KMS-11 (cell line): ENCODE results near the gene ZBED1.

Experiments used
- H2AFZ ChIP-seq: fragments of 200-600 bp; sonication (generic); 2 replicates; pipeline ENCODE4 v1.6.1; 2016; ENCODE audit warnings: antibody characterized with exemption, mixed run types, low read depth
- H3K27ac ChIP-seq: fragments of 200-600 bp; sonication (generic); 2 replicates; pipeline ENCODE4 v1.6.1; 2016; ENCODE audit warnings: mild to moderate bottlenecking, mixed run types
- H3K27me3 ChIP-seq: fragments of 200-600 bp; sonication (generic); 2 replicates; pipeline ENCODE4 v1.6.1; 2017; ENCODE audit warnings: mild to moderate bottlenecking, low read depth, mixed run types, moderate library complexity; ENCODE audit not compliant: insufficient read depth
- H3K36me3 ChIP-seq: fragments of 200-600 bp; sonication (generic); 2 replicates; pipeline ENCODE4 v1.6.1; 2017; ENCODE audit warnings: mild to moderate bottlenecking, mixed run types; ENCODE audit not compliant: insufficient read depth
- H3K4me1 ChIP-seq: fragments of 200-600 bp; sonication (generic); 2 replicates; pipeline ENCODE4 v1.6.1; 2016; ENCODE audit warnings: mild to moderate bottlenecking, low read depth, mixed run types; ENCODE audit not compliant: poor library complexity, severe bottlenecking
- H3K4me2 ChIP-seq: fragments of 200-600 bp; sonication (generic); 2 replicates; pipeline ENCODE4 v1.7.0; 2016; ENCODE audit warnings: mild to moderate bottlenecking, mixed run types
- H3K4me3 ChIP-seq: fragments of 200-600 bp; sonication (generic); IDR thresholded peaks from 2 replicates; pipeline ENCODE4 v1.6.1; 2017; ENCODE audit warnings: low read depth, low read length, mixed read lengths; ENCODE audit not compliant: insufficient read depth
- H3K79me2 ChIP-seq: fragments of 200-600 bp; sonication (generic); 2 replicates; pipeline ENCODE4 v1.6.1; 2016; ENCODE audit warnings: low read depth, mixed run types; ENCODE audit not compliant: insufficient read depth
- H3K9ac ChIP-seq: fragments of 200-600 bp; sonication (generic); 2 replicates; pipeline ENCODE4 v1.6.1; 2016; ENCODE audit warnings: mild to moderate bottlenecking, mixed run types
- H4K20me1 ChIP-seq: fragments of 200-600 bp; sonication (generic); 2 replicates; pipeline ENCODE4 v1.6.1; 2016; ENCODE audit warnings: mild to moderate bottlenecking, mixed run types; ENCODE audit not compliant: insufficient read depth
- CTCF ChIP-seq: fragments of 200-600 bp; sonication (generic); conservative IDR thresholded peaks from 2 replicates; pipeline ENCODE4 v1.6.1; 2017; ENCODE audit warnings: low read depth, mild to moderate bottlenecking, antibody characterized with exemption, low read length, moderate library complexity, mixed read lengths

Gene ZBED1

DNA sequence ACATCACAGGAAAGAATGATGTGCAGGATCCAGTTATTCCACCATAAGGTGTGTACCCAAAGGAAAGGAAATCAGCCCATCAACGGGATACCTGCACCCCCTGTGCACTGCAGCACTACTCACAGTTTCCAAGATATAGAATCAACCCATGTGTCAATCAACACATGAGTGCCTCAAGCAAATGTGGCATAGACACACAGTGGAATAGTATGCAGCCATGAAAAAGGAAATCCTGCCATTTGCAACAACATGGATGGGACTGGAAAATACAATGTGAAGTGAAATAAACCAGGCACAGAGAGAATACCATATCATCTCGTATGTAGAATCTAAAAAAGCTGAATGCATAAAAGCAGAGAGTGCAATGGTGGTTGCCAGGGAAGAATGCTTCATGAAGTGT, 53.3 kb downstream of the ZBED1 start:
- Histone ChIP-seq H3K4me1 (no peaks in the 10 kb centered on the region), H3K27me3 (no peaks in the 10 kb centered on the region), H3K4me2 (no peak overlapping the region), H3K9ac (no peak overlapping the region), H4K20me1 (no peaks in the 10 kb centered on the region), H3K4me3 (no peak overlapping the region), H3K79me2 (no peaks in the 10 kb centered on the region), H3K36me3 (no peaks in the 10 kb centered on the region), H3K27ac (no peak overlapping the region), H2AFZ (no peak overlapping the region)
- no peak for TF ChIP-seq CTCF

DNA sequence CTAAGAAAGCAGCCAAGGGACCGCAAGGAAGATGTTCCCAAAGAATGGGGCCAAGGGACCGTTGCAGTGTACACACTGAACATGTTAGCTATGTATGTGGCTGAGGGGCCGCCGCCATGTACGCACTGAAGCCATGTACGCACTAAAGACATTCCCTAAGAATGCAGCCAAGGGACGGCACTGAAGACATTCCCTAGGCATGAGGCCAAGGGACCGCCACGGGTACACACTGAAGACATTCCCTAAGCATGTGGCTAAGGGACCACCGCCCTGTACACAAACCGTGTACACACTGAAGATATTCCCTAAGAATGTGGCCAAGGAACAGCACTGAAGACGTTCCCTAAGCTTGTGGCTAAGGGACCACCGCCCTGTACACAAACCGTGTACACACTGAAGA, 54.0 kb downstream of the ZBED1 start:
- TF ChIP-seq CTCF = no peak
- no peak overlapping the region for H3K4me3 ChIP-seq
- H2AFZ ChIP-seq = no peak overlapping the region
- H3K27me3 ChIP-seq = no peaks in the 10 kb centered on the region
- no peak overlapping the region for H3K27ac ChIP-seq
- H3K9ac ChIP-seq = no peak overlapping the region
- no peaks in the 10 kb centered on the region for H3K36me3 ChIP-seq
- H3K79me2 ChIP-seq = no peaks in the 10 kb centered on the region
- H3K4me2 ChIP-seq = no peak overlapping the region
- no peaks in the 10 kb centered on the region for H3K4me1 ChIP-seq
- no peaks in the 10 kb centered on the region for H4K20me1 ChIP-seq

- no peaks in the 10 kb centered on the region for H3K79me2 ChIP-seq
- no peak overlapping the region for H3K4me2 ChIP-seq
- no peaks in the 10 kb centered on the region for H3K4me1 ChIP-seq
- H3K27ac ChIP-seq = no peak overlapping the region
- no peaks in the 10 kb centered on the region for H4K20me1 ChIP-seq
- no peak overlapping the region for H3K4me3 ChIP-seq
- TF ChIP-seq CTCF = no peak
- H3K27me3 ChIP-seq = no peaks in the 10 kb centered on the region
- no peaks in the 10 kb centered on the region for H3K36me3 ChIP-seq
- no peak overlapping the region for H3K9ac ChIP-seq
- H2AFZ ChIP-seq = no peak overlapping the region
These were observed 54.8 kb downstream of the ZBED1 start for GRCh38 chrX:2445662-2446623.

DNA sequence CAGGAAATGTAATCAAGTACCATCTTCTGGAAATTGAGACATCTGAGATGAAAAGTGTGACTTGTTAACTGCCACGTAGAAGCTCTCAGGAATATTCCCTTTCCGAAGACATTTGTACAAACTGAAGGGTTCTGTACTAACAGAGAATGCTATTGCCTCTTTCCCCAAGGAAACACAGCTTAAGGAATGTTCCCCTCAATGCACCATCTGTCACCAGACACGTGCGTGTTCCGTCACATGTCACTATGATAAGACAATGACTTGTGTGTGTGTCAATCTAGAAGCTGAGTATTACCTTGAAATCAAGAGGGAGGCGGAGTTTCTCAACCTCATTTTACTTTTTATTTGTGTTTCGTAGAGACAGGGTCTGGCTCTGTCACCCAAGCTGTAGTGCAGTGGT, 58.1 kb downstream of the ZBED1 start:
- H3K36me3 ChIP-seq = no peaks in the 10 kb centered on the region
- no peak overlapping the region for H2AFZ ChIP-seq
- H3K4me2 ChIP-seq = no peak overlapping the region
- H3K27me3 ChIP-seq = no peaks in the 10 kb centered on the region
- no peak overlapping the region for H3K4me3 ChIP-seq
- no peaks in the 10 kb centered on the region for H4K20me1 ChIP-seq
- TF ChIP-seq CTCF = no peak
- H3K27ac ChIP-seq = no peak overlapping the region
- no peaks in the 10 kb centered on the region for H3K79me2 ChIP-seq
- no peaks in the 10 kb centered on the region for H3K4me1 ChIP-seq
- no peak overlapping the region for H3K9ac ChIP-seq
